Astrocyte (in vitro differentiated cells and primary cell): ENCODE results near the gene METTL22.

Experiments used
- CTCF ChIP-seq: IDR thresholded peaks from 2 replicates; pipeline ENCODE4 v1.5.1; 2011; ENCODE audit warnings: low read depth, mild to moderate bottlenecking, inconsistent platforms, low read length, moderate library complexity; ENCODE audit not compliant: insufficient read depth
- EZH2 ChIP-seq: IDR thresholded peaks from 2 replicates; pipeline ENCODE4 v1.6.1; 2012; ENCODE audit warnings: mild to moderate bottlenecking, low read length, inconsistent platforms; ENCODE audit not compliant: insufficient read depth

GRCh38 chr16:8575399-8575798 lies 46.1 kb upstream of the METTL22 start:
- TF ChIP-seq CTCF (no peak), EZH2 (no peak)
